PC-3 (cell line): Measurements from ENCODE around the gene BDNF. TPM values are rescaled to one million over a fixed set of nuclear protein-coding genes. Genes with fewer than 3 reads are reported as not detected.

Experiments used
- ATAC-seq: fragments of 200-7000 bp; cut with Tn5 transposase; 2 replicates; pipeline ENCODE4 v1.9.1; 2020; ENCODE audit warnings: mild to moderate bottlenecking, moderate library complexity
- BruUV-seq: library from RNA; stranded (reverse); fragments of 400-500 nt; replicated peaks from 2 replicates; lab custom pipeline; 2021; lab: Mats Ljungman, UMichigan
- CTCF ChIA-PET: fragments of 300-600 bp; sonication (Branson Sonifier 250); formaldehyde crosslinking; loops from one replicate; lab custom pipeline; 2022; ENCODE audit warnings: antibody characterized with exemption; lab: Charles Lee
- POLR2A ChIA-PET: fragments of 300-600 bp; sonication (Branson Sonifier 250); formaldehyde crosslinking; loops from one replicate; lab custom pipeline; 2022; ENCODE audit warnings: antibody characterized with exemption; ENCODE audit not compliant: unreplicated experiment; lab: Charles Lee
- DNase-seq: peaks from one replicate; pipeline ENCODE4 v3.0.0-alpha.2; 2015
- H2AFZ ChIP-seq: fragments of 300-600 bp; sonication (generic); 2 replicates; pipeline ENCODE4 v1.6.0; 2016; ENCODE audit warnings: antibody characterized with exemption, low read length
- H3F3A ChIP-seq: fragments of 300-600 bp; sonication (generic); one replicate; pipeline ENCODE4 v1.6.0; 2017; ENCODE audit warnings: antibody characterized with exemption, low read length, control low read depth, mild to moderate bottlenecking; ENCODE audit not compliant: unreplicated experiment
- H3K27ac ChIP-seq: fragments of 300-600 bp; sonication (generic); 2 replicates; pipeline ENCODE4 v1.5.1; 2016; ENCODE audit warnings: mild to moderate bottlenecking, low read length
- H3K27me3 ChIP-seq: fragments of 300-600 bp; sonication (generic); 2 replicates; pipeline ENCODE4 v1.6.1; 2016; ENCODE audit warnings: low read length, mixed read lengths
- H3K36me3 ChIP-seq: fragments of 300-600 bp; sonication (generic); 2 replicates; pipeline ENCODE4 v1.6.1; 2016; ENCODE audit warnings: low read depth, mixed run types, low read length, mixed read lengths
- H3K4me1 ChIP-seq: fragments of 300-600 bp; sonication (generic); 2 replicates; pipeline ENCODE4 v1.5.1; 2016; ENCODE audit warnings: low read length; ENCODE audit not compliant: insufficient read depth
- H3K4me2 ChIP-seq: fragments of 300-600 bp; sonication (generic); 2 replicates; pipeline ENCODE4 v1.6.0; 2016; ENCODE audit warnings: low read length
- H3K4me3 ChIP-seq: fragments of 300-600 bp; sonication (generic); 2 replicates; pipeline ENCODE4 v1.5.1; 2016; ENCODE audit warnings: mild to moderate bottlenecking, low read length, mixed read lengths
- H3K79me2 ChIP-seq: fragments of 300-600 bp; sonication (generic); 2 replicates; pipeline ENCODE4 v1.6.1; 2017; ENCODE audit warnings: low read length, mixed read lengths
- H3K9ac ChIP-seq: fragments of 300-600 bp; sonication (generic); 2 replicates; pipeline ENCODE4 v1.6.0; 2016; ENCODE audit warnings: mild to moderate bottlenecking, low read length
- H3K9me2 ChIP-seq: fragments of 300-600 bp; sonication (generic); replicated peaks from 2 replicates; pipeline ENCODE4 v1.6.1; 2016; ENCODE audit warnings: mixed run types, low read length, mixed read lengths
- H3K9me3 ChIP-seq: fragments of 300-600 bp; sonication (generic); 2 replicates; pipeline ENCODE4 v1.6.1; 2016; ENCODE audit warnings: low read length, mixed read lengths
- H4K20me1 ChIP-seq: fragments of 300-600 bp; sonication (generic); 2 replicates; pipeline ENCODE4 v1.6.1; 2016; ENCODE audit warnings: low read length, mixed read lengths
- CTCF ChIP-seq: fragments of 300-600 bp; sonication (generic); conservative IDR thresholded peaks from 2 replicates; pipeline ENCODE4 v1.5.1; 2017; ENCODE audit warnings: antibody characterized with exemption, low read depth, mild to moderate bottlenecking, low read length
- EZH2 ChIP-seq: fragments of 300-600 bp; sonication (generic); IDR thresholded peaks from one replicate; pipeline ENCODE4 v1.6.1; 2017; ENCODE audit warnings: antibody characterized with exemption, mild to moderate bottlenecking, low read length; ENCODE audit not compliant: unreplicated experiment
- EZH2phosphoT487 ChIP-seq: fragments of 300-600 bp; sonication (generic); IDR thresholded peaks from 2 replicates; pipeline ENCODE4 v1.6.1; 2018; ENCODE audit warnings: mild to moderate bottlenecking, antibody characterized with exemption, low read length, borderline replicate concordance
- intact Hi-C: fragments of 100-400 bp; cut with micrococcal nuclease; formaldehyde crosslinking; loops from 2 replicates; pipeline ENCODE4 v1.9.0; 2023
- total RNA-seq: library from RNA; depleted of rRNA; stranded (reverse); fragments of >200 nt; gene quantifications from 2 replicates; pipeline ENCODE4 v1.2.3, GENCODE V29; 2014

BDNF gene
- total RNA-seq, 1 experiment from 2014 or later: 3.8 TPM

- ChIA-PET CTCF (no interaction called here), POLR2A (no interaction called here)
- Histone ChIP-seq H3K27ac (no peak overlapping the region), H3F3A (no peaks in the 10 kb centered on the region), H3K4me2 (no peak overlapping the region), H3K4me1 (no peaks in the 10 kb centered on the region), H3K36me3 (no peaks in the 10 kb centered on the region), H3K9me2 (no peaks in the 10 kb centered on the region), H3K27me3 (no peaks in the 10 kb centered on the region), H3K4me3 (no peak overlapping the region), H3K79me2 (0 out of 2 replicates have a peak, but pooled peaks cover 10% of the 10 kb centered on the region), H2AFZ (no peak overlapping the region), H3K9ac (no peak overlapping the region), H3K9me3 (no peaks in the 10 kb centered on the region), H4K20me1 (no peaks in the 10 kb centered on the region)
- BruUV-seq: no TSS peak
- TF ChIP-seq EZH2 (no peak), CTCF (no peak), EZH2phosphoT487 (no peak)
- intact Hi-C loops: no loop called here
- ATAC-seq (no peak), DNase-seq (no peak)
Measured at GRCh38 chr11:27688076-27688475, 12.2 kb downstream of the BDNF start.

GRCh38 chr11:27681664-27682063, 18.6 kb downstream of the BDNF start:
- Histone ChIP-seq H3K36me3 (no peaks in the 10 kb centered on the region), H4K20me1 (no peaks in the 10 kb centered on the region), H3K79me2 (no peaks in the 10 kb centered on the region), H3K4me3 (no peak overlapping the region), H2AFZ (no peak overlapping the region), H3K9ac (no peak overlapping the region), H3K9me2 (no peaks in the 10 kb centered on the region), H3K4me1 (no peaks in the 10 kb centered on the region), H3K4me2 (no peak overlapping the region), H3K27ac (no peak overlapping the region), H3K9me3 (no peaks in the 10 kb centered on the region), H3F3A (no peaks in the 10 kb centered on the region), H3K27me3 (no peaks in the 10 kb centered on the region)
- TF ChIP-seq CTCF (no peak), EZH2phosphoT487 (no peak)
- no peak for ATAC-seq
- no peak for DNase-seq
- intact Hi-C loops: no loop called here
- ChIA-PET POLR2A (no interaction called here), CTCF (no interaction called here)
- BruUV-seq: no TSS peak

GRCh38 chr11:27679136-27680015, 20.9 kb downstream of the BDNF start:
- Histone ChIP-seq H3K9me2 (no peaks in the 10 kb centered on the region), H2AFZ (no peak overlapping the region), H3K4me3 (no peak overlapping the region), H3K9me3 (no peaks in the 10 kb centered on the region), H3K4me2 (no peak overlapping the region), H3K36me3 (no peaks in the 10 kb centered on the region), H3K79me2 (no peaks in the 10 kb centered on the region), H3K27me3 (no peaks in the 10 kb centered on the region), H3F3A (no peaks in the 10 kb centered on the region), H3K4me1 (no peaks in the 10 kb centered on the region), H3K9ac (no peak overlapping the region), H3K27ac (no peak overlapping the region), H4K20me1 (no peaks in the 10 kb centered on the region)
- no peak for DNase-seq
- ChIA-PET CTCF (no interaction called here), POLR2A (no interaction called here)
- intact Hi-C loops: loop anchor here (10.0 kb wide), 1 partner anchor 155 kb away; no protein-coding TSS in a partner anchor
- no TSS peak for BruUV-seq
- ATAC-seq: no peak
- TF ChIP-seq EZH2: no peak
- TF ChIP-seq EZH2phosphoT487: no peak
- no peak for TF ChIP-seq CTCF
